ENCODE measurements around the gene SCUBE1. TPM values are rescaled to one million over a fixed set of nuclear protein-coding genes. Genes with fewer than 3 reads are reported as not detected.
A peak's percentile ranks its signal among the peaks of the same experiment; 100 is the strongest.

Gene SCUBE1
- total and polyA plus RNA-seq, 2 experiments from 2014 or later: 0.81 to 3.2 TPM

DNA sequence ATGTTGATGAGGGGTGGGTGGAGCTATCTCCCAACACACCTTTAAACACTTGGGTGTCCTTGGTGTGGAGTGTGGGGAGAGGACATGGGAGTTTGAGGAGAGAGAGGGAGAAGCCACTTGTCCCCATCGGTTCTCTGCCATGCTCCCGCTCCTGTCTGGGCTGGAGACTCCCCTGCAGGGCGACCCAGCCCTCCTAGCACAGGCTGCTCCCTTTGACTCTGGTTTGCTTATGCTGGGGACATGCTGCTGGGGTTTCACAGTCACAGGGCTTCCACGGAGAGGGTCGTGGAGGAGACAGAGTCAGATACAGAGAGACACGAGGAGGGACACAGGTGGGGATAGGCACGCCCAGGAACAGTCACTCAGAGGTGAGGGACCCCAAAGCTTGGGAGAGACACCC lies 1.6 kb downstream of the SCUBE1 start:
- Mint-ChIP-seq H3K36me3 (ENCODE audit: low read depth) (no peaks in the 10 kb centered on the region; the same call in 2 of the 3 replicates), H3K9me3 (peaks cover 4% of the 10 kb centered on the region; the same call in 2 of the 3 replicates), H3K27ac (no peak overlapping the region), H3K27me3 (ENCODE audit: insufficient read depth, low read depth, poor library complexity) (peaks cover 48% of the 10 kb centered on the region), H3K4me3 (peak overlapping the region; percentile 73), H3K4me1 (peaks cover 20% of the 10 kb centered on the region)
- Histone ChIP-seq H3K27me3 (ENCODE audit: insufficient read depth) (peaks cover 49% of the 10 kb centered on the region), H3K4me3 (no peak overlapping the region), H4K20me1 (replicated peaks; ENCODE audit: insufficient read depth) (no peaks in the 10 kb centered on the region), H3K4me1 (ENCODE audit: insufficient read depth) (0 out of 2 replicates have a peak, but pooled peaks cover 4% of the 10 kb centered on the region), H3K4me2 (no peak overlapping the region), H3F3A (replicated peaks; ENCODE audit: low read depth) (no peaks in the 10 kb centered on the region), H3K27ac (ENCODE audit: low read depth) (no peak overlapping the region), H2AFZ (no peak overlapping the region), H3K36me3 (ENCODE audit: insufficient read depth) (no peaks in the 10 kb centered on the region), H3K9me2 (ENCODE audit: insufficient read depth) (no peaks in the 10 kb centered on the region), H3K79me2 (replicated peaks; ENCODE audit: insufficient read depth) (no peaks in the 10 kb centered on the region)
- DNase-seq (ENCODE audit: low spot score) (no peak), ATAC-seq (no peak)
- no peak for TF ChIP-seq STAT1 (IDR thresholded peaks at IDR 0.05; ENCODE audit: unreplicated experiment)
- TF ChIP-seq CREB1 (CRISPR knock-in tag; IDR thresholded peaks at IDR 0.05; ENCODE audit: low read depth): no peak

- no peaks in the 10 kb centered on the region for H4K20me1 ChIP-seq (replicated peaks; ENCODE audit: insufficient read depth)
- Mint-ChIP-seq H3K4me3 (no peak overlapping the region), H3K36me3 (ENCODE audit: low read depth) (no peaks in the 10 kb centered on the region), H3K27ac (no peak overlapping the region), H3K27me3 (ENCODE audit: insufficient read depth, low read depth, poor library complexity) (peaks cover 25% of the 10 kb centered on the region), H3K9me3 (peaks cover 4% of the 10 kb centered on the region; the same call in 1 of the 3 replicates), H3K4me1 (peaks cover 5% of the 10 kb centered on the region; the same call in 1 of the 3 replicates)
- no peak for TF ChIP-seq STAT1 (IDR thresholded peaks at IDR 0.05; ENCODE audit: unreplicated experiment)
- no peak for TF ChIP-seq JUNB (IDR thresholded peaks at IDR 0.05; ENCODE audit: unreplicated experiment)
- TF ChIP-seq, protein P1, sequence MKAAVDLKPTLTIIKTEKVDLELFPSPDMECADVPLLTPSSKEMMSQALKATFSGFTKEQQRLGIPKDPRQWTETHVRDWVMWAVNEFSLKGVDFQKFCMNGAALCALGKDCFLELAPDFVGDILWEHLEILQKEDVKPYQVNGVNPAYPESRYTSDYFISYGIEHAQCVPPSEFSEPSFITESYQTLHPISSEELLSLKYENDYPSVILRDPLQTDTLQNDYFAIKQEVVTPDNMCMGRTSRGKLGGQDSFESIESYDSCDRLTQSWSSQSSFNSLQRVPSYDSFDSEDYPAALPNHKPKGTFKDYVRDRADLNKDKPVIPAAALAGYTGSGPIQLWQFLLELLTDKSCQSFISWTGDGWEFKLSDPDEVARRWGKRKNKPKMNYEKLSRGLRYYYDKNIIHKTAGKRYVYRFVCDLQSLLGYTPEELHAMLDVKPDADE (IDR thresholded peaks at IDR 0.05): no peak
- no peak for TF ChIP-seq CREB1 (CRISPR knock-in tag; IDR thresholded peaks at IDR 0.05; ENCODE audit: low read depth)
- no peak for TF ChIP-seq ZNF331 (CRISPR knock-in tag; IDR thresholded peaks at IDR 0.05; ENCODE audit: low read depth)
- TF ChIP-seq, protein P2, sequence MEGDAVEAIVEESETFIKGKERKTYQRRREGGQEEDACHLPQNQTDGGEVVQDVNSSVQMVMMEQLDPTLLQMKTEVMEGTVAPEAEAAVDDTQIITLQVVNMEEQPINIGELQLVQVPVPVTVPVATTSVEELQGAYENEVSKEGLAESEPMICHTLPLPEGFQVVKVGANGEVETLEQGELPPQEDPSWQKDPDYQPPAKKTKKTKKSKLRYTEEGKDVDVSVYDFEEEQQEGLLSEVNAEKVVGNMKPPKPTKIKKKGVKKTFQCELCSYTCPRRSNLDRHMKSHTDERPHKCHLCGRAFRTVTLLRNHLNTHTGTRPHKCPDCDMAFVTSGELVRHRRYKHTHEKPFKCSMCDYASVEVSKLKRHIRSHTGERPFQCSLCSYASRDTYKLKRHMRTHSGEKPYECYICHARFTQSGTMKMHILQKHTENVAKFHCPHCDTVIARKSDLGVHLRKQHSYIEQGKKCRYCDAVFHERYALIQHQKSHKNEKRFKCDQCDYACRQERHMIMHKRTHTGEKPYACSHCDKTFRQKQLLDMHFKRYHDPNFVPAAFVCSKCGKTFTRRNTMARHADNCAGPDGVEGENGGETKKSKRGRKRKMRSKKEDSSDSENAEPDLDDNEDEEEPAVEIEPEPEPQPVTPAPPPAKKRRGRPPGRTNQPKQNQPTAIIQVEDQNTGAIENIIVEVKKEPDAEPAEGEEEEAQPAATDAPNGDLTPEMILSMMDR (conservative IDR thresholded peaks at IDR 0.05; ENCODE audit: low read depth in 2 of 2): peak in 1 of 2 experiments; percentile 21; a peak in 1 of 4 replicates
- no peak for TF ChIP-seq POLR2AphosphoS5 (IDR thresholded peaks at IDR 0.05; ENCODE audit: low read depth)
- no peaks in the 10 kb centered on the region for H3K36me3 ChIP-seq (ENCODE audit: insufficient read depth)
- no peaks in the 10 kb centered on the region for H3K79me2 ChIP-seq (replicated peaks; ENCODE audit: insufficient read depth)
- no peaks in the 10 kb centered on the region for H3K4me1 ChIP-seq (ENCODE audit: insufficient read depth)
- no peak overlapping the region for H3K4me2 ChIP-seq
- no peaks in the 10 kb centered on the region for H3K9me2 ChIP-seq (ENCODE audit: insufficient read depth)
- no peak overlapping the region for H3K27ac ChIP-seq (ENCODE audit: low read depth)
- DNase-seq (ENCODE audit: low spot score) (no peak), ATAC-seq (peak; percentile 12)
- no peak overlapping the region for H3K4me3 ChIP-seq
- no peaks in the 10 kb centered on the region for H3F3A ChIP-seq (replicated peaks; ENCODE audit: low read depth)
- H3K27me3 ChIP-seq (ENCODE audit: insufficient read depth): peaks cover 32% of the 10 kb centered on the region
- no peak overlapping the region for H2AFZ ChIP-seq
Measured at GRCh38 chr22:43338766-43339345, 4.3 kb downstream of the SCUBE1 start.
